ENCODE results near the gene CALN1.
"Not testable (repeated sequence)": the region's sequence is repeated elsewhere in the genome, so short reads cannot be mapped to it uniquely, and the experiment has no call there.

Gene CALN1

DNA sequence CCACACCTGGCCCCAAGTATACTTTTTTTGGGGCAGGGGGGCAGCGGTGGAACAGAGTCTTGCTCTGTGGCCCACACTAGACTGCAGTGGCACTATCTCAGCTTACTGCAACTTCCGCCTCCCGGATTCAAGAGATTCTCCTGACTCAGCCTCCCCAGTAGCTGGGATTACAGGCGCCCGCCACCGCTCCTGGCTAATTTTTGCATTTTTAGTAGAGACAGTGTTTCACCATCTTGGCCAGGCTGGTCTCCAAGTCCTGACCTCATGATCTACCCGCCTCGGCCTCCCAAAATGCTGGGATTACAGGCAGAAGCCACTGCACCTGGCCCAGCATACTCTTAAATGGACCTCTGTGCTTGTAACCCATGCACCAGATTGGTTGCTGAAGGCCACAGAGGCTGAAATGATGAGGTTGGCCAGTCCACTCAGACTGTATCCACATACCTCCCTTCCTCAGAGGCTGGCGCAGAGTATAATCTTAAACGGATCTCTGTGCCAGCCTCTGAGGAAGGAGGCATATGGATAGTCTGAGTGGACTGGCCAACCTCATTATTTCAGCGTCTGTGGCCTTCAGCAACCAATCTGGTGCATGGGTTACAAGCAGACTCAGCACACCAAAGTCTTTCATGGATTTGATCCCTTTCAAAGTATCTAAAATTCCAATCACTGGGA, 3.0 kb downstream of the CALN1 start:
- no peak for DNase-seq (ENCODE audit: low read depth)

DNA sequence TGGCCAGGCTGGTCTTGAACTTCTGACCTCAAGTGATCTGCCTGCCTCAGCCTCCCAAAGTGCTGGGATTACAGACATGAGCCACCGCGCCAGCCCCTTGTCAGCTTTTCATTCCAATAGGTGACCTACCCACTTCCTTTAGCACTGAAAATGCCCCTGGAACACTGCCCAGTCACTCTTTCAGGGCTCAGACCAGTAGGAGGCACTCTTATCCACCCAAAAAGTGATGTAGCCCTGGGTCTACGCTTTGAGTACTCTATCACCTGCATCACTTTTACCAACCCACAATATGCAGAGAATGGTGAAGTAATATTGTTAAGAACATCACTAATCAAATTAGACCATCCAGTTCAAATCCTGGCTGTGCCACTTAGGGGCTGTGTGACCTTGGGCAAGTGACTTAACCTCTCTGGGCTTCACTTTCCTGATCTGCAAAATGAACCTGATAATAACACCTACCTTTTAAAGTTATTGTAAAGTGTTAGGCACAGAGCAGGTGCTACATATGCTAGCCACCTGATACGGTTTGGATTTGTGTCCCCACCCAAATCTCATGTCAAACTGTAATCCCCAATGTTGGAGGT, 5.2 kb downstream of the CALN1 start:
- no peak for DNase-seq (ENCODE audit: low read depth)

DNA sequence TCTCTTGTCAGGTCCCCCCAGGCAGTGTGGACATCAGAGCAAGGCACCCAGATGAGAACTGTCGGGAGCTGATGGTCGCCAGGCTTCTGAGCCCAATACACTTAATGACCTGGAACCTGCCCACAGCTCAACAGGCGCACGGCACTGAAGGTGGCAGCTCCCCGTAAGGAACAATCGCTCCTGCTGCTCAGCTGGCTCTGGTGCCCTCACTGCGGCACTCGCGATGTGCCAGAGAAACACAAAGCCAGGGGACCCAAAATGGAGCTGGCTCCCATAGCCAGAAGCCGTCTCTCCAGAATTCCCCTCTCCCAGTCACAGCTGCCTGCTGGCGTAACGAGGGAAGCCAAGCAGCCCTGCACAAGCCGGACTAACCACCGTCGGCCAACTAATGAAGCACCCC, 6.3 kb downstream of the CALN1 start:
- DNase-seq (ENCODE audit: low read depth) = no peak

DNA sequence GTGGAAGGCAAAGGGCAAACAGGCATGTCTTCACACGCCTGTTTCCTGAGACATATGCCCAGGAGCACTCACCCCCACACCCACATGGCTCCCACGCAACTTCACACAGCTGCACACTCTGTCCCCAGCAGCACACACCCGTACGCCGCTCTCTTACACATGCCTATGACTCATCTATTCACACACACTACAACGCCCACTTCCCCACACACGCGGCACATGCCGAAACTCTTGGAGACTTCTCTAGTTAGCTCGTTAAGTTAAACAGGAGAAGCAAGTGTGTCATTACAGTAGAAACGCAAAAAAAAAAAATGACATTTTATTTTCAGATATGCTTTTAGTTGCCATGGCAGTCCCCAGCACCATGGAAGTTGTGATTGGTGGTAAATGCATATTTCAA, 6.7 kb downstream of the CALN1 start:
- DNase-seq (ENCODE audit: low read depth) = no peak

DNA sequence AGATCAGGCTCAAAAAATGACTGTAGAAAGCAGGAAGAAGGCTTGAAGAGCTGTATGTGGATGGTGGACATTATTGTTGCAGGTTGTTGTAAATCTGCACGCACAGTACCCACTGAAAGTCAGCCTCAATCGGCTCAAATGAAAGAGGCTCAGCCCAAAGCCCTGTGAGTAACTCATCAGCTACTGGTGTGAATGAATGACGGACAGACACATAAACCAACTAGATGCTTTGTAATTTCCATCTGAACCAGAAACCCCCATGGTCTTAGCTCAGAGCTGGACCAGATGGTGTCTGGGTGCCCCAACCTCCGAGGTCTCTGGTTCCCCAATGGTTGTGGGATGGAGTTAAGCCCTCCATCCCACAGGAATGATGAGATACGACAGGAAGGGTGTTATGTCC, 7.4 kb downstream of the CALN1 start:
- DNase-seq (ENCODE audit: low read depth) = no peak

DNA sequence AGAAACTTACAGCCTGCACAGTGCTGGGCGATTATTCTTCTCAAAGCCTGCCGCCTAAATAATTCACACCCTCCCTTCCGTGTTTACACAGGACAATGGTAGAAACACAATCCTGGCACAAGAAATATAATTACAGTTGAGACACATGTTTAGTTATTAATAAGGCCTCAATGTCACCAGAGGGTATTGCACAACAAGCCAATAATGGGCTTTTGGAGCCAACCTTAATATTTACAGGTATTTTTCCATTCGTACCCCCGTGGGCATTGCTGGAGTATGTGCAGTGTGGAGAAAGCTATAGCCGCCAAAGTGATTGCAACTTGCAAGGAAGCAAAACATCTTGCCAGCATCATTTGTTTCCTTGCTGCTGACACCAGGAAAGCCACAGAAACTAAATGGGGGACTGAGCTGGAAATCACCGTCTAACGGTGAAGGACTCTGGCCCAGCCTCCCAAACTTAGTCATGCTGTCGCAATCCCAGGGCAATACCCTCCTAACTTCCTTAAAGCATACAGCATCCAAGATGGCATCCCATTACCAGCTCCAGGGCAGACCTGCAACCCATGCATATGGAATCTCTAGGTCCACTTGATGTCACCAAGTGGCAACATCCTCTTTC, 8.6 kb downstream of the CALN1 start:
- DNase-seq (ENCODE audit: low read depth) = no peak

DNA sequence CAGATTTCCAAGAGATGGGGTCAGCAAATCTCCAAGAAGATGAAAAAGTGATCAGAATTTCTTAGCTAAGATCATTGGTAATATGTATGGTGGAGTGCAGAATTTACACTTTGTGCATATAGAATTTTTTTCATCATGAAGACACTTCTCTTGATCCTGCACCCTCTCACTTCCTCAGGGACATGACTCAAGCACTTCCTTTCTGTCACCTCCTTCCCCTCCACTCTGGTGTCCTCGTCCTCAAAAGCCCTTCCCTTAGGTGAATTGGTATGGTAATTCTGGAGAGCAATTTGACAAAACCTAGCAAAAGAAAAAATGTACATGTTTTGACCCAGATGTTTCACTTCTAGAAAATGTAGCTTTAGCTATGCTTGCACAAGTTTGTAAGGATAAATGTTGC, 18.1 kb downstream of the CALN1 start:
- DNase-seq (ENCODE audit: low read depth) = no peak

DNA sequence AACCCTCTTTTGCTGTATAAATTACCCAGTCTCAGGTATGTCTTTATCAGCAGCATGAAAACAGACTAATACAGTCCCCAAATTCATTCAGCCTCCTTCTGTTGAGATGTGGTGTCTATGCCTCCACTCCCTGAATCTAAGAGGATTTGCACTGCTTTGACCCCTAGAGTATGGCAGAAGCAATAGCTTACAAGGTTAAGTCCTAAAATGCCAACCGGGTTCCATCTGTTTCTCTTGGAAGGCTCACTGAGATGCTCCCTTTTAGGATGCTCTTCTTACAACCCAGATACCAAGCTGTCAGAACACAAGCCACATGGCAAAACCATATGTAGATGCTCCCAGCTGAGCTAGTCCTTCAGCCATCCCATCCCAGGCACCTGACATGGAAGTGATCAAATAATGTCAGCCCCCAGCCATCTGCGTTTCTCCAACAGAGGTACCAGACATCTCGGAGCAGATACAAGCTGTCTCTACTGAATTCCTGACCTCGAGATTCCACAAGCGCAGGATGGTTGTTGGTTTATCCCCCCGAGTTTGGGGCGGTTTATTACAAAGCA, 20.2 kb downstream of the CALN1 start:
- no peak for DNase-seq (ENCODE audit: low read depth)

DNA sequence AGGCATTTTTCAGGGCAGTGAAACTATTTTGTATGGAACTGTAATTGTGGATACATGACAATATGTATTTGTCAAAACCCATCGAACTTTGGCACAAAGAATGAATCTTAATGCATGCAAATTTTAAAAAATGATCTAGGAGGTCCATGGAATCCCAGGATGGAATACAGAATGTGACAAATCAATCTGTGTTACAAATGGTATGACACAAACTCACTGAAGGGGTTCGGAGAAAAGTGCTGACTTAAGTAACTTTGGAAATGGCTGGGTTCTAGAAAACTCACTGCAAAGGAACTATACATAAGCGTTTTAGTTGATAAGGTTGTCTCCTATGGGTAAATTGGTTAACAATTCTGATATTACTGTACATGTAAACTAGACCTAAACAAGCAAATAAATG, 26.0 kb downstream of the CALN1 start:
- DNase-seq (ENCODE audit: low read depth) = no peak

DNA sequence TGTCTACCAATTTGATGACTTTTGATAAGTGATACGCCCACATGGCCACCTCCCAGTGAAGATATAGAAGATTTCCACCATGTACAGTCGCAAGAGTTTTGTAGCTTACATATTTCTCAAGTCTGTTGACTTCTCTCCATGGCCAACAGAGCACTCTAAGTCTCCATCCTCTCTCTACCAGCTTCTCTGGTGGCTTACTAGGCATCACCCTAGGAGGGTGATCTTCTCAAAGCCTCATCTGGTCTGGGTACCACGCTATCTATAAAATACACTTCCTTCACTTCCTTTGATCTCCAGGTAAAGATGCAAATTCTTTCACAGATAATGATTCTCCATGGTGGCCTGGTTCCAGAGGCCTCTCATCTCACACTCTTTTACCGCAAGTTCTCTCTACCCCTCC, 49.9 kb downstream of the CALN1 start:
- no peak for DNase-seq (ENCODE audit: low read depth)

DNA sequence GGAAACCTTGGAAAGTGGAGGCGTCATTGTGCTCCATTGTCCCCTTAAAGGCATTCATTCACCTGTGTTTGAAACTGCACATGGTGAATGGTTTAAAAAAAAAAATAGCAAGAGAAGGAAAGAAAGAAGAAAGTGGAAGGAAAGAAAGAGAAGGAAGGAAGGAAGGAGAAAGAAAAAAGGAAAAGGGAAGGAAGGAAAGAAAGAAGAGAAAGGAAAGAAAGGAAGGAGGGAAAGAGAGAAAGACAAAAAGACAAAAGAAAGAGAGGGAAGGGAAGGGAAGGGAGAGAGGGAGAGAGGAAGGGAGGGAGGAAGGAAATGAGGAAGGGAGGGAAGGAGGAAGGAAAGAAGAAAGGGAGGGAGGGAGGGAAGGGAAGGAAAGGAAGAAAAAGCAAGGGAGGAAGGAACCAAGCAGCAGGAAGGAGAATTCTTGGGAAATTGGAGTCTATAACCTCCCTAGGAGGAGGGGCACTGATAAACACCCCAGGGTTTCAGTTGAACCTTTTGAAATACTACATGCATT, 66.9 kb downstream of the CALN1 start:
- DNase-seq (ENCODE audit: low read depth) = no peak

DNA sequence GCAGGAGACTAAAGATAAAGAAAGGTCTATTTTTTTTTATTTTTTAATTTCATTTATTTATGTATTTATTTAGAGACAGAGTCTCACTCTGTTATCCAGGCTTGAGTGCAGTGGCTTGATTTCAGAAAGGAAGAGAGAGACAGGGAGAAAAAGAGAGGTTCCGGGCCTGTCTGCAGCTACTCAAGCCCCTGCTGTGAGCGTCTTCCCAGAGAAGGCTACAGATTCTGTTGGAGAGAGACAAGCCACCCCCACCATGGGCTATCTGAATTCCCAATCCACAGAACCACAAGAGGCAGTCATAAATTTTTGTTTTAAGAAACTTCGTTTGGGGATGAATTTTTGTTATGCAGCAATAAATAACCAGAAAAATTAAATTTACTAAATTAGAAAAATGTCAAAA, 68.1 kb downstream of the CALN1 start:
- DNase-seq (ENCODE audit: low read depth) = no peak

DNA sequence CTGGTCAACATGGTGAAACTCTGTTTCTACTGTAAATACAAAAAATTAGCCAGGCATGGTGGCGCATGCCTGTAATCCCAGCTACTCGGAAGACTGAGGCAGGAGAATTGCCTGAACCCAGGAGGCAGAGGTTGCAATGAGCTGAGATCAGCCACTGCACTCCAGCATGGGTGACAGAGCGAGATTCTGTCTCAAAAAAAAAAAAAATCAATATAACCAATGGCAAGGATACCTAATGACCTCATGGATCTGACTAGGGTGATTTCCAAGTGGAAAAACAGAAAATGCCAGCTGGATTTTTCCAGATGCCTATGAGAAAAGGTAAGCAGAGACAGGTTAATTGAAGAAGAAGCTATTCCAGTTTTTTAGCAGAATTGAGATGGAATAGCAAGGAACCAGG, 68.8 kb downstream of the CALN1 start:
- not testable (repeated sequence) for DNase-seq (ENCODE audit: low read depth)

DNA sequence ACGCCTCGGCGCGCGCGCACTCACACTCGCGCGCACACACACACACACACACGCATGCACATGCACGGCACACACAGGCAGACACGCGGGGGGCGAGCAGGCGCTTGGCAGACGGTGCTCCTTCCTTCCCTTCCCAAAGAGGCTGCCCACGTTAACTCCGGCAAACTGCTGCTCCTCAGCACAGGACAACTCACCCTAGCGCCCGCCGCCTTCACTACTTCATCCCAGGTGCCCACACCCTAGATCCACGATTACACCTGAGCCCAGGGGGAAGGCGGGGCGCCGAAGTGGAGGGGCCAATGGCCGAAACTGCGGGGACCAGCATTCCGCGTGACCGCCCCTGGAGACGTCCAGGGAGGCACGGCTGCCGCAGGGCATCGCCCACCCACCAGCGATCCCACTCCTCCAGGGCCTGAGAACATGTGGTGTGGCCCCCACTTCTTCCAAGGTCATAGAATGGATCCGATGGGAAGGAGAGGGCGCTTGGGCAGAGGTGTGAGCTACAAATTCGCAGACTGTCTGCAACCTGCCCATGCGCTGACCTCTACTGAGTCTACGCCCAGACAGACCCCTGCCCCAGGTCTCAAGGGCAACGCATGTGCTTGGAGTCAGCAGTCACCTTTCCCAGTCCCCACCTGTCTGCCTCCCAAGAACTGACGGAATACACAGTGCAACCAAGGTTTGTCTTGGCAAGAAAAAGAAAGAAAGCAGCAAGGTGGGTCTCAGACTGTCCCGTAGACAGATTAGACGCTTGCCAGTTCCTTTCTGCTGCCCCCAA, 74.6 kb downstream of the CALN1 start:
- DNase-seq (ENCODE audit: low read depth) = no peak

DNA sequence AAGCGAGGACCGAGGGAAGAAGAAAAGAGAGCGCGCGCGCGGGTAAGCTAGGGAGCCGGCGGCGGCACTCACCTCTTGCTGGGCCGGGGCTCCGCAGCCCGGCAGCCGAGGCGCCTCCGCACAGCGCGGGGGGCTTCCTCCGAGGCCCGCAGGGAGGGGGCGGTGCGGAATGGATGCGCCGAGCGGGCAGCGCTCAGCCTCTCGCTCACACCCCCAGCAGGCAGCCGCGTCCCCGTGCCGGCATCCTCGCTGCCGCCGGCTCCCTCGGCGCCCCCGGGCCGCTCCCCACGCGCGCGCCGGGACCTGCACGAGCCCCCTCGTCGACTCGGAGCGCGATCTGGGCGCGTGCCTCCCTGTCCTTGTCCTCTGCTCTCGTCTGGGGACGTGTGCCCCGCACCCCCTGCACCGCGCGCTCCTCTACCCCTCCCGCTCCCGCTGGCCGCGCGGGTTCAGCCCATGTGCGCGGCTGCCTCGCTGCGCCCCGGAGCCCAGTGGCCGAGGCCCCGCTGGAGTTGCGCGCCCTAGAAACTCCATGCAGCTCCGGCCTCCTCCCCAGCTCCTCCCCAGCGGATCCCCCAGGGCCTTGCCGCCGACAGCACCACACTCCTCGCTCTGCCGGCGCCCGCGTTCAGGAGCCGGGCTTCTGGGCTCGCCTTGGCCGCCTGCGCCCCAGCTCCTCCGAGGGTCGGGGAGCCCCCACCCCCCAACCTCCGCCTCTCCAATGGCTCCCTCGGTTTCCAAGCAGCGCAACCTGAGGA, 75.3 kb downstream of the CALN1 start:
- DNase-seq (ENCODE audit: low read depth) = no peak

DNA sequence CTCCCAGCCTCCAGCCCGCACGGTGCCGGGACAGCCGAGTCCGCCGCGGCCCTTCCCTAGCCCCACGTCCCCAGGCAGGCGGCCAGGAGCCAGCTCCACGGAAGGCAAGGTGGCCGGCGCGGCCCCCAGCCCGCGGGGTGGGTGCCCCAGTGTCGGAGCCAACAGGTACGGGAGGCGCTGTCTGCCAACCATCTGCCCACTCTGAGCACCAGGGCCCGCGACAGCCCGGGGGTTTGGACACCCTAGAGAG, 75.8 kb downstream of the CALN1 start:
- DNase-seq (ENCODE audit: low read depth) = no peak

DNA sequence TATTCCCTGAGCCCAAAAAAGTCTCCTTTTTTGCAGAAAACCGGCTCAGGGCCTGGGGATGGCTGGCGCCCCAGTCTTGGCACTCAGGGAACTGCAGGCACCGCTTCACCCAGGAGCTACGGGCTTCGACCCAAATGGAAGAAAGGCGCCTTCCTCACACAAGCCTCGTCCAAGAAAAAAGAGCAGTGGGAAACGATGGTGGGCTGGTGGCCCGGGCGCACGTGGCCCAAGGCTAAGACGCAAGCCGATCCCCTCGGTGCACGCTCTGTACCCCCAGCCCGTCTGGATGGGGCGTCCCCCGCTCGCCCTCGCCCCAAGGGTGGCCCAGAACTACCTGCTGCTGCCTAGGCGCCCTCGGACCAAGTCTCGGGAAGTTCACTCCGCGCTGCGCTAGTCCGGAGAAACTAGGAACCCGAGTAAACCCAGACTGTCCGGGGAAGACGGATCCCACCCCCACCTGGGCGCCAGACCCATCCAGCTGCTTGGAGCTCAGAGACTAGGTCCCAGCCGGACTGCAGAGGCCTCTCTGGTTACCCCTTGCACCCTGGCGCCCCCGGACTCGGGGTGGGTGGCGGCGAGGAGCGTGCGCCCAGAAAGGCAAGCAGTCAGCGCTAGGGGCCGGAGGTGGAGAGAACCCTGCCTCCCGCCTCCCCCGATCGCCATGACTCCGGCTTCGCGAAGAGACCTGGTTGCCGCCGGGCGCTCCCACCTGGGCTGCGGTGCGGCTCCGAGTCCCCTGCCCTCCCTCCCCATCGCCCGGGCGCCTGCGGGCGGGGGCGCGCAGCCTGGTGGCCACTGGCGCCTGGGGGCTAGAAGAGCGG, 76.4 kb downstream of the CALN1 start:
- no peak for DNase-seq (ENCODE audit: low read depth)

DNA sequence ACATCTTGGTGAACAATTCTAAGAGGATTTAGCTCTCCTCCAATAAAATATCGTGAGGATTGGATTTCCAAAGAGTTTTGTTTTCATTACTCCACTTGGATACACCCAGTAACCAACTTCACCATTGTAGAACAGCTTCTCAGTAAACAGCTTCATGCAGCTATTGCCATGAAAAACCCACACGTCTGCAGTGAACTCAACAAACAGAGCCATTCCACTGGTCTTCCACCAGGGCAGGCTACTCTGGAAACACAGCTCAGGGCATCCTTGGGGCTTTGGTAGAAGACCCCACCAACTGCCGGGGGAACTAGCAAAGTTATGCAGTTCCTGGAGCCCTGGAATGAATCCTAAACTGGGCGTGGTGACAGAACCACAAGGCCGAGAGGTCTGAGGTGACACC, 77.4 kb downstream of the CALN1 start:
- no peak for DNase-seq (ENCODE audit: low read depth)

DNA sequence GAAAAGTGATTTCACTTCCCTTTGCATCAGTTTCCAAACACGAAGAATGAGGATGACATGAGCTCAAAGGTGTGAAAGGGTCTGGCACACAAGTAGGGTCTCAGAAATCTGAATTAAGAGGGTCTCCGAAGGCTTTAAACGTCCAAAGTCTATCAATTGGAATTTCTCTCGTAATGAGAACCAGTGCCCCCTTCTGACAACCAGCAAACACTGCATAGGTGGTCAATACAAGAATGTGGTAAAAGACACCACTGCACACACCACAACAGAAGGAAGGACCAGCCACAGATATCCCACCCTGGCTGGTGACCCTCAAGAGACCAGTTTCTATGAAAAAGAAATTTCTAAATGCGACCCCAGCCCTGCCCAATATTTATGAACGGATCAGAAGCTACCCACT, 78.1 kb downstream of the CALN1 start:
- DNase-seq (ENCODE audit: low read depth) = no peak

DNA sequence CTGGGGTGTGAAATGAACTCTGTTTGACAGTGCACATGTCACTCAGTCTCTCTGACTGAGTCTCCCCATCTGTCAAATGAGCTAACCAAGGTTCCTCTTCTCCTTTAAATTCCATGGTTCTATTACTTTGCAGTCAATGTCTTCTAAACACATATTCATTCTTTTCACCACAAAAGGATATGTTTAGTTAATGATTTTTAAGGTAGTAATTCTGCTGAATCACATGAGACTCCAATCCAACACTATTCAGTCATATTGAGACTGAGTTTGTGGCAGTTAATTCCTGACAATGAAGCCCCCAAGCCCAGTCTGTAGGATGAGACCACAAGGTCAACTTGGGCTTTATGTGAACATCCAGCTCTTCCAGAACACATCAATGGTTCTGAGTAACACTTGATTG, 85.3 kb downstream of the CALN1 start:
- no peak for DNase-seq (ENCODE audit: low read depth)

DNA sequence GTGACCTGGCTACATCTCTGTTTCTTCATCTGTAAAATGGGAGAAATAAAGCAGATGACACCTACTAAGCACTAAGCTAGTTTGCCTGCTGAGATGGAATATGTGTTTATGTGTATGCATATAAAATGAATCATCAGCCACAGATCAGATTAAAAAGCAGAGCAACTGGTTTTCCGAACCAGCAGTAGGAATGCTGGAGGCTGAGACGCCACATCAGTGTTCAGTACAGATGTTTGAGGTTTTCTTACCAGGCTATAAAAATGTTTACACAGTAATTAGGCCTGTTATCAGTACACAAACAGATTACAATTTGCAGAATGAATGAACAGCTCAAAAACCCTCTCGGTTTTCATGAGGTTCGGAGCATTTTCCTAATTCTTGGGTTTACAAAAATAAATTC, 85.8 kb downstream of the CALN1 start:
- no peak for DNase-seq (ENCODE audit: low read depth)
